IMR-90 (cell line): Measurements from ENCODE around the gene ABHD17C. TPM values are rescaled to one million over a fixed set of nuclear protein-coding genes. Genes with fewer than 3 reads are reported as not detected.

Experiments used
- ATAC-seq: fragments of 200-7000 bp; cut with Tn5 transposase; 2 replicates; pipeline ENCODE4 v1.9.1; 2020; ENCODE audit warnings: low read depth, mild to moderate bottlenecking, moderate library complexity
- BruUV-seq: library from RNA; stranded (reverse); fragments of 400-500 nt; replicated peaks from 2 replicates; lab custom pipeline; 2021; lab: Mats Ljungman, UMichigan
- CTCF ChIA-PET: fragments of 300-600 bp; formaldehyde crosslinking; extraction: SDS; loops from one replicate; lab custom pipeline; 2021; ENCODE audit warnings: antibody characterized with exemption; lab: Yijun Ruan, JAX
- POLR2A ChIA-PET: fragments of 300-600 bp; sonication (Branson Sonifier 250); formaldehyde crosslinking; loops from one replicate; lab custom pipeline; 2022; ENCODE audit warnings: antibody characterized with exemption; ENCODE audit not compliant: unreplicated experiment; lab: Charles Lee
- DNase-seq: peaks from one replicate; pipeline ENCODE4 v3.0.0; 2013
- H2AFZ ChIP-seq: replicated peaks from 2 replicates; pipeline ENCODE3; 2013; ENCODE audit warnings: low read length, mild to moderate bottlenecking; ENCODE audit not compliant: poor library complexity
- H2AK5ac ChIP-seq: 2 replicates; pipeline ENCODE4 v1.6.1; 2013; ENCODE audit warnings: low read depth, low read length, inconsistent platforms
- H2AK9ac ChIP-seq: replicated peaks from 2 replicates; pipeline ENCODE3; 2013; ENCODE audit warnings: mild to moderate bottlenecking, low read depth, low read length, moderate library complexity; ENCODE audit not compliant: poor library complexity
- H2BK120ac ChIP-seq: 2 replicates; pipeline ENCODE4 v1.6.1; 2013; ENCODE audit warnings: low read depth, low read length, inconsistent platforms
- H2BK15ac ChIP-seq: 3 replicates; pipeline ENCODE4 v1.6.1; 2013; ENCODE audit warnings: low read depth, low read length, inconsistent platforms
- H2BK20ac ChIP-seq: 2 replicates; pipeline ENCODE4 v1.6.1; 2013; ENCODE audit warnings: low read depth, mild to moderate bottlenecking, inconsistent platforms, low read length, moderate library complexity
- H2BK5ac ChIP-seq: 2 replicates; pipeline ENCODE4 v1.6.1; 2013; ENCODE audit warnings: mild to moderate bottlenecking, low read depth, low read length, inconsistent platforms; ENCODE audit not compliant: poor library complexity, severe bottlenecking
- H3K14ac ChIP-seq: replicated peaks from 2 replicates; pipeline ENCODE4 v1.6.1; 2013; ENCODE audit warnings: low read depth, low read length, inconsistent platforms
- H3K18ac ChIP-seq: 2 replicates; pipeline ENCODE4 v1.6.1; 2013; ENCODE audit warnings: low read depth, low read length, control low read depth
- H3K23ac ChIP-seq: 2 replicates; pipeline ENCODE4 v1.6.1; 2013; ENCODE audit warnings: low read depth, low read length, inconsistent platforms
- H3K27ac ChIP-seq: 2 replicates; pipeline ENCODE4 v1.5.1; 2013; ENCODE audit warnings: mild to moderate bottlenecking, control low read depth, low read length; ENCODE audit not compliant: insufficient read depth
- H3K27me3 ChIP-seq: 2 replicates; pipeline ENCODE4 v1.6.1; 2013; ENCODE audit warnings: low read length; ENCODE audit not compliant: control insufficient read depth, insufficient read depth
- H3K36me3 ChIP-seq: 2 replicates; pipeline ENCODE4 v1.6.1; 2013; ENCODE audit warnings: low read length, mixed read lengths; ENCODE audit not compliant: control insufficient read depth, insufficient read depth
- H3K4ac ChIP-seq: 2 replicates; pipeline ENCODE4 v1.6.1; 2013; ENCODE audit warnings: low read depth, low read length, inconsistent platforms
- H3K4me1 ChIP-seq: 2 replicates; pipeline ENCODE4 v1.6.1; 2013; ENCODE audit warnings: low read length, mixed read lengths; ENCODE audit not compliant: control insufficient read depth, insufficient read depth
- H3K4me2 ChIP-seq: 2 replicates; pipeline ENCODE4 v1.6.1; 2013; ENCODE audit warnings: low read depth, mild to moderate bottlenecking, control low read depth, low read length, moderate library complexity
- H3K4me3 ChIP-seq: 2 replicates; pipeline ENCODE4 v1.5.1; 2013; ENCODE audit warnings: low read depth, mild to moderate bottlenecking, control low read depth, low read length, moderate library complexity; ENCODE audit not compliant: insufficient read depth
- H3K56ac ChIP-seq: 2 replicates; pipeline ENCODE4 v1.6.1; 2013; ENCODE audit warnings: low read length, inconsistent platforms; ENCODE audit not compliant: insufficient read depth; ENCODE audit errors: extremely low read depth
- H3K79me1 ChIP-seq, 2 experiments: 2 replicates each; pipeline ENCODE4 v1.6.1; 2013; ENCODE audit warnings: low read length in 2 of 2, inconsistent platforms in 1 of 2, low read depth in 1 of 2
- H3K9ac ChIP-seq: 2 replicates; pipeline ENCODE4 v1.6.1; 2013; ENCODE audit warnings: low read depth, low read length, control low read depth
- H3K9me1 ChIP-seq: 2 replicates; pipeline ENCODE4 v1.6.1; 2013; ENCODE audit warnings: low read length, inconsistent platforms; ENCODE audit not compliant: insufficient read depth
- H3K9me3 ChIP-seq: 2 replicates; pipeline ENCODE4 v1.6.1; 2013; ENCODE audit warnings: low read length; ENCODE audit not compliant: control insufficient read depth, insufficient read depth
- H4K20me1 ChIP-seq: 2 replicates; pipeline ENCODE4 v1.6.1; 2013; ENCODE audit warnings: low read length, inconsistent platforms; ENCODE audit not compliant: insufficient read depth
- H4K5ac ChIP-seq: 2 replicates; pipeline ENCODE4 v1.6.1; 2013; ENCODE audit warnings: mild to moderate bottlenecking, low read depth, low read length, control low read depth
- H4K8ac ChIP-seq, 2 experiments: 2 replicates each; pipeline ENCODE4 v1.6.1; 2013; ENCODE audit warnings: low read depth in 2 of 2, low read length in 2 of 2, control low read depth in 1 of 2, inconsistent platforms in 1 of 2
- H4K91ac ChIP-seq: 2 replicates; pipeline ENCODE4 v1.6.1; 2013; ENCODE audit warnings: low read depth, low read length, inconsistent platforms; ENCODE audit not compliant: insufficient read depth
- BHLHE40 ChIP-seq: fragments of 150-350 bp; IDR thresholded peaks from 2 replicates; pipeline ENCODE4 v1.6.1; 2016; ENCODE audit warnings: mild to moderate bottlenecking, low read depth, low read length
- CEBPB ChIP-seq: IDR thresholded peaks from 2 replicates; pipeline ENCODE4 v1.6.1; 2012; ENCODE audit warnings: low read depth, low read length, improper control_type of control experiment
- CHD1 ChIP-seq: IDR thresholded peaks from 2 replicates; pipeline ENCODE4 v1.6.1; 2012; ENCODE audit warnings: low read depth, low read length, improper control_type of control experiment
- ELK1 ChIP-seq: fragments of 150-350 bp; IDR thresholded peaks from 2 replicates; pipeline ENCODE4 v1.6.1; 2016; ENCODE audit warnings: low read depth, mild to moderate bottlenecking, low read length, moderate library complexity, borderline replicate concordance
- FOS ChIP-seq: fragments of 150-350 bp; IDR thresholded peaks from 2 replicates; pipeline ENCODE4 v1.6.1; 2016; ENCODE audit warnings: low read depth, low read length
- MAFK ChIP-seq: IDR thresholded peaks from 2 replicates; pipeline ENCODE4 v1.6.1; 2012; ENCODE audit warnings: low read depth, low read length, improper control_type of control experiment
- MAZ ChIP-seq: IDR thresholded peaks from 2 replicates; pipeline ENCODE4 v1.6.1; 2012; ENCODE audit warnings: low read depth, mild to moderate bottlenecking, low read length, improper control_type of control experiment, moderate library complexity, borderline replicate concordance
- MXI1 ChIP-seq: IDR thresholded peaks from 2 replicates; pipeline ENCODE4 v1.6.1; 2012; ENCODE audit warnings: low read depth, mild to moderate bottlenecking, low read length, moderate library complexity, borderline replicate concordance
- NFE2L2 ChIP-seq: fragments of 150-350 bp; IDR thresholded peaks from 2 replicates; pipeline ENCODE4 v1.6.1; 2016; ENCODE audit warnings: low read depth, mild to moderate bottlenecking, low read length
- POLR2A ChIP-seq: IDR thresholded peaks from 2 replicates; pipeline ENCODE4 v1.6.1; 2012; ENCODE audit warnings: mild to moderate bottlenecking, low read depth, low read length
- RAD21 ChIP-seq: IDR thresholded peaks from 2 replicates; pipeline ENCODE4 v1.6.1; 2012; ENCODE audit warnings: low read length, improper control_type of control experiment
- RCOR1 ChIP-seq: IDR thresholded peaks from 2 replicates; pipeline ENCODE4 v1.6.1; 2012; ENCODE audit warnings: mild to moderate bottlenecking, low read length, improper control_type of control experiment; ENCODE audit not compliant: insufficient replicate concordance
- RFX5 ChIP-seq: IDR thresholded peaks from 2 replicates; pipeline ENCODE4 v1.8.0; 2012; ENCODE audit warnings: low read depth, mild to moderate bottlenecking, low read length, moderate library complexity
- SMC3 ChIP-seq: fragments of 150-350 bp; IDR thresholded peaks from 2 replicates; pipeline ENCODE4 v1.6.1; 2016; ENCODE audit warnings: low read depth, mild to moderate bottlenecking, antibody characterized with exemption, low read length, moderate library complexity
- USF2 ChIP-seq: fragments of 150-350 bp; IDR thresholded peaks from 2 replicates; pipeline ENCODE4 v1.6.1; 2017; ENCODE audit warnings: mild to moderate bottlenecking, antibody characterized with exemption, low read length, low read depth
- WGBS, 2 experiments: methylation state at CpG; one replicate each; pipeline versions ENCODE4 v1.1.5 to v1.1.7; 2013; ENCODE audit warnings: missing lambda C conversion rate in 2 of 2; ENCODE audit not compliant: insufficient read length in 1 of 2; ENCODE audit errors: extremely low coverage in 2 of 2; 5-methylcytosine and 5-hydroxymethylcytosine counted together
- dilution Hi-C: fragments of 300-500 bp; cut with HindIII; formaldehyde crosslinking; loops from one replicate; pipeline ENCODE4 v1.14.3; 2018; ENCODE audit warnings: low sequenced_read_pairs; ENCODE audit not compliant: unreplicated experiment
- in situ Hi-C: fragments of 300-500 bp; cut with MboI; formaldehyde crosslinking; loops from 3 replicates; pipeline ENCODE4 v1.14.3; 2019; ENCODE audit warnings: low sequenced_read_pairs, inconsistent platforms, mixed read lengths
- intact Hi-C: fragments of 100-400 bp; cut with micrococcal nuclease; formaldehyde crosslinking; loops from 2 replicates; pipeline ENCODE4 v1.10.0; 2022
- polyA plus RNA-seq, 3 experiments: library from polyadenylated mRNA; depleted of rRNA; stranded (reverse); fragments of >200 nt; gene quantifications; 2 replicates each; pipeline ENCODE4 v1.2.3, GENCODE V29; 2012; ENCODE audit warnings: low replicate concordance in 1 of 3
- total RNA-seq: library from RNA; depleted of rRNA; stranded (reverse); fragments of >200 nt; gene quantifications from 2 replicates; pipeline ENCODE4 v1.2.3, GENCODE V29; 2012
- TF ChIP-seq, protein P1 (sequence below): conservative IDR thresholded peaks from 2 replicates; pipeline ENCODE4 v1.5.1; 2012; ENCODE audit warnings: mild to moderate bottlenecking, low read depth, low read length, improper control_type of control experiment

Gene ABHD17C
- total and polyA plus RNA-seq, 2 of the 4 experiments (the other 2 are of a cell fraction), result 5.4 to 10.3 TPM

GRCh38 chr15:80742081-80742480, 47.0 kb downstream of the ABHD17C start:
- ATAC-seq (no peak), DNase-seq (no peak)
- peaks cover 16% of the 10 kb centered on the region for H3K9me1 ChIP-seq
- no peak overlapping the region for H4K5ac ChIP-seq
- H4K91ac ChIP-seq, result no peak overlapping the region
- H3K9ac ChIP-seq, result no peak overlapping the region
- H3K79me1 ChIP-seq, result peaks cover 58 to 91% of the 10 kb centered on the region in 2 experiments
- dilution Hi-C loops (no loop called here), in situ Hi-C loops (no loop called here), intact Hi-C loops (no loop called here)
- WGBS, 2 experiments, result 100% methylated on average over 1 of the region's 4 CpGs; no CpG with 5 or more reads in 1 of the 2 experiments
- H2AK5ac ChIP-seq, result no peak overlapping the region
- H3K18ac ChIP-seq, result no peak overlapping the region
- no peak overlapping the region for H2BK15ac ChIP-seq
- no peak overlapping the region for H3K56ac ChIP-seq
- no peak overlapping the region for H3K4ac ChIP-seq
- CTCF ChIA-PET, result no interaction called here
- no peak overlapping the region for H2BK20ac ChIP-seq
- no peak overlapping the region for H2AFZ ChIP-seq
- no peak overlapping the region for H2BK120ac ChIP-seq
- no peak overlapping the region for H3K4me2 ChIP-seq
- POLR2A ChIA-PET, result no interaction called here
- 0 out of 2 replicates have a peak, but pooled peaks cover 3% of the 10 kb centered on the region for H3K36me3 ChIP-seq
- TF ChIP-seq MAZ, result no peak
- TF ChIP-seq NFE2L2, result no peak
- no peak for TF ChIP-seq MAFK
- TF ChIP-seq RFX5, result no peak
- TF ChIP-seq, protein P1, sequence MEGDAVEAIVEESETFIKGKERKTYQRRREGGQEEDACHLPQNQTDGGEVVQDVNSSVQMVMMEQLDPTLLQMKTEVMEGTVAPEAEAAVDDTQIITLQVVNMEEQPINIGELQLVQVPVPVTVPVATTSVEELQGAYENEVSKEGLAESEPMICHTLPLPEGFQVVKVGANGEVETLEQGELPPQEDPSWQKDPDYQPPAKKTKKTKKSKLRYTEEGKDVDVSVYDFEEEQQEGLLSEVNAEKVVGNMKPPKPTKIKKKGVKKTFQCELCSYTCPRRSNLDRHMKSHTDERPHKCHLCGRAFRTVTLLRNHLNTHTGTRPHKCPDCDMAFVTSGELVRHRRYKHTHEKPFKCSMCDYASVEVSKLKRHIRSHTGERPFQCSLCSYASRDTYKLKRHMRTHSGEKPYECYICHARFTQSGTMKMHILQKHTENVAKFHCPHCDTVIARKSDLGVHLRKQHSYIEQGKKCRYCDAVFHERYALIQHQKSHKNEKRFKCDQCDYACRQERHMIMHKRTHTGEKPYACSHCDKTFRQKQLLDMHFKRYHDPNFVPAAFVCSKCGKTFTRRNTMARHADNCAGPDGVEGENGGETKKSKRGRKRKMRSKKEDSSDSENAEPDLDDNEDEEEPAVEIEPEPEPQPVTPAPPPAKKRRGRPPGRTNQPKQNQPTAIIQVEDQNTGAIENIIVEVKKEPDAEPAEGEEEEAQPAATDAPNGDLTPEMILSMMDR, result no peak
- TF ChIP-seq FOS, result no peak
- TF ChIP-seq USF2, result no peak
- TF ChIP-seq ELK1, result no peak
- TF ChIP-seq RAD21, result no peak
- no peak for TF ChIP-seq RCOR1
- no peak for TF ChIP-seq BHLHE40
- no peak for TF ChIP-seq MXI1
- TF ChIP-seq POLR2A, result no peak
- no peak for TF ChIP-seq SMC3
- no peak for TF ChIP-seq CEBPB
- TF ChIP-seq CHD1, result no peak
- H3K9me3 ChIP-seq, result no peaks in the 10 kb centered on the region
- H3K27ac ChIP-seq, result no peak overlapping the region
- H2BK5ac ChIP-seq, result no peak overlapping the region
- H3K4me3 ChIP-seq, result no peak overlapping the region
- H3K27me3 ChIP-seq, result no peaks in the 10 kb centered on the region
- H2AK9ac ChIP-seq, result no peak overlapping the region
- no peak overlapping the region for H3K23ac ChIP-seq
- H3K4me1 ChIP-seq, result peaks cover 8% of the 10 kb centered on the region
- no peak overlapping the region for H3K14ac ChIP-seq
- peaks cover 38% of the 10 kb centered on the region for H4K20me1 ChIP-seq
- H4K8ac ChIP-seq, result no peak overlapping the region
- BruUV-seq, result no TSS peak
